ENCODE measurements around the gene TPCN1. TPM values are rescaled to one million over a fixed set of nuclear protein-coding genes. Genes with fewer than 3 reads are reported as not detected.

TPCN1 gene
- total and polyA plus RNA-seq, 2 of the 8 experiments (the other 6 are each of a cell fraction or from before 2014, with no cell fraction given) = 14.9 to 21.4 TPM

DNA sequence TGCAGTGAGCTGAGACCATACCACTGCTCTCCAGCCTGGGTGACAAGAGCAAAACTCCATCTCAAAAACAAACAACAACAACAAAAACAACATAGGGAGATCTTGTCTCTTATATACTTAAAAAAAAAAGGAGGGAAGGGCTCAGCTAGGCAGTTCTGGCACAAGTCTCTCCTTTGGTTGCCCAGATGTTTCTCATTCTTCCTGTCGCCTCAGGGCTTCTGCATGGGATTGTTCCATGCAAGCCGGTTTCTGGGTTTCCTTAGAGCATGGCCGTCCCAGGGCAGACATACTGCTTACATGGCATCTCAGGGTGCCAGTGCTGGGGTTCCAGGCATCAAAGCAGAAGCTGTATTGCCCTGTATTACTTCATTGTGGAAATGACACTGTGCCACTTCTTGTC lies 118.8 kb downstream of the TPCN1 start:
- Histone ChIP-seq H3K4me3 (ENCODE audit: extremely low read depth in 1 of 4, insufficient read depth in 2 of 4, low read depth in 3 of 4, low read length in 4 of 4) (no peak overlapping the region), H3K36me3 (ENCODE audit: control insufficient read depth in 2 of 4, insufficient read depth in 4 of 4, low read length in 3 of 4) (no peaks in the 10 kb centered on the region), H3K4ac (replicated peaks; ENCODE audit: insufficient read length, low read depth, low read length) (no peak overlapping the region), H2BK120ac (replicated peaks; ENCODE audit: low read depth, low read length) (no peak overlapping the region), H3K18ac (ENCODE audit: extremely low read depth, low read length) (no peak overlapping the region), H3K27ac (ENCODE audit: low read depth, low read length) (no peak overlapping the region), H3K56ac (replicated peaks; ENCODE audit: insufficient read length, low read depth, low read length) (no peak overlapping the region), H4K8ac (ENCODE audit: extremely low read depth, insufficient read depth, low read length) (no peak overlapping the region), H3K27me3 (replicated peaks in 1 of 4; ENCODE audit: control insufficient read depth in 3 of 4, extremely low read depth in 1 of 4, insufficient read depth in 3 of 4, low read length in 3 of 4) (no peaks in the 10 kb centered on the region; a peak in 3 of 7 replicates), H2BK12ac (ENCODE audit: low read depth, low read length) (no peak overlapping the region), H2BK15ac (ENCODE audit: low read length) (no peak overlapping the region), H2AFZ (ENCODE audit: low read length) (no peak overlapping the region), H3K14ac (ENCODE audit: insufficient read length) (no peak overlapping the region), H4K91ac (replicated peaks; ENCODE audit: insufficient read length, low read length) (no peak overlapping the region), H2BK20ac (ENCODE audit: low read length) (no peak overlapping the region), H2AK5ac (ENCODE audit: low read depth, low read length) (no peak overlapping the region), H3K4me2 (ENCODE audit: insufficient read depth in 1 of 2, low read depth in 2 of 2, low read length in 2 of 2) (no peak overlapping the region), H4K20me1 (replicated peaks in 1 of 2; ENCODE audit: control insufficient read depth in 1 of 2, insufficient read depth in 2 of 2, low read length in 2 of 2) (no peaks in the 10 kb centered on the region), H4K5ac (ENCODE audit: insufficient read length, low read depth, low read length) (no peak overlapping the region), H3K79me1 (ENCODE audit: low read depth, low read length) (no peaks in the 10 kb centered on the region), H2BK5ac (ENCODE audit: low read depth, low read length) (no peak overlapping the region), H3K23ac (ENCODE audit: insufficient read length) (no peak overlapping the region), H3K23me2 (ENCODE audit: low read depth, low read length) (no peaks in the 10 kb centered on the region), H3K9me3 (ENCODE audit: insufficient read depth in 2 of 2, low read depth in 1 of 2, low read length in 1 of 2) (no peaks in the 10 kb centered on the region), H3K9ac (replicated peaks in 1 of 4; ENCODE audit: extremely low read depth in 1 of 4, low read depth in 3 of 4, low read length in 3 of 4) (no peak overlapping the region), H3K79me2 (ENCODE audit: control insufficient read depth in 1 of 2, insufficient read depth in 2 of 2, low read length in 2 of 2) (no peaks in the 10 kb centered on the region), H3K4me1 (replicated peaks in 1 of 4; ENCODE audit: control insufficient read depth in 3 of 4, insufficient read depth in 4 of 4, low read length in 3 of 4) (peaks cover 0 to 3% (median under 1%) of the 10 kb centered on the region in 4 experiments; a peak in 3 of 7 replicates)
- CTCF ChIA-PET (ENCODE audit: partially characterized antibody) = no interaction called here
- TF ChIP-seq KDM5A (IDR thresholded peaks at IDR 0.05; ENCODE audit: low read length) (no peak), TAF1 (IDR thresholded peaks at IDR 0.05; ENCODE audit: low read depth, low read length) (no peak), GTF2F1 (IDR thresholded peaks at IDR 0.05; ENCODE audit: borderline replicate concordance, low read depth, low read length) (no peak), SUZ12 (IDR thresholded peaks at IDR 0.05; ENCODE audit: low read length) (no peak), KDM1A (IDR thresholded peaks at IDR 0.05; ENCODE audit: borderline replicate concordance, low read length) (no peak), SIN3A (conservative IDR thresholded peaks at IDR 0.05 in 1 of 2, IDR thresholded peaks at IDR 0.05 in 1 of 2; ENCODE audit: low read depth in 1 of 2, low read length in 2 of 2) (no peak)
- TF ChIP-seq, protein P1, sequence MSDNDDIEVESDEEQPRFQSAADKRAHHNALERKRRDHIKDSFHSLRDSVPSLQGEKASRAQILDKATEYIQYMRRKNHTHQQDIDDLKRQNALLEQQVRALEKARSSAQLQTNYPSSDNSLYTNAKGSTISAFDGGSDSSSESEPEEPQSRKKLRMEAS (IDR thresholded peaks at IDR 0.05) = no peak
- POLR2A ChIA-PET (ENCODE audit: partially characterized antibody) = interaction anchor here (1.2 kb wide), 1 partner anchor 9 kb away, joined by 4 read pairs; no protein-coding TSS in a partner anchor
- 83% methylated on average over 3 of the region's 3 CpGs; no CpG with 5 or more reads in 1 of the 2 experiments for WGBS, 2 experiments (ENCODE audit: extremely low coverage in 1 of 2, insufficient coverage in 1 of 2, insufficient read length in 1 of 2, insufficient replicate concordance in 2 of 2, low coverage in 1 of 2, low lambda C conversion rate in 2 of 2, missing lambda C conversion rate in 1 of 2)
- FAIRE-seq (no peak), DNase-seq (ENCODE audit: low read depth in 1 of 2, low spot score in 2 of 2) (no peak)

Data from H1 (cell line).